GM12865 (cell line): Measurements from ENCODE around the gene RNF215.
A peak's percentile ranks its signal among the peaks of the same experiment; 100 is the strongest.

Experiments used
- DNase-seq: peaks from one replicate; pipeline ENCODE4 v3.0.0; 2010; ENCODE audit warnings: low read depth
- H3K4me3 ChIP-seq: 2 replicates; pipeline ENCODE4 v1.5.1; 2011; ENCODE audit warnings: mild to moderate bottlenecking, low read depth, low read length, control low read depth
- TF ChIP-seq, protein P1 (sequence below): IDR thresholded peaks from 2 replicates; pipeline ENCODE4 v1.5.1; 2011; ENCODE audit warnings: low read length, control low read depth, low read depth, inconsistent platforms; ENCODE audit not compliant: insufficient read depth; ENCODE audit errors: missing control alignments

The RNF215 gene

DNA sequence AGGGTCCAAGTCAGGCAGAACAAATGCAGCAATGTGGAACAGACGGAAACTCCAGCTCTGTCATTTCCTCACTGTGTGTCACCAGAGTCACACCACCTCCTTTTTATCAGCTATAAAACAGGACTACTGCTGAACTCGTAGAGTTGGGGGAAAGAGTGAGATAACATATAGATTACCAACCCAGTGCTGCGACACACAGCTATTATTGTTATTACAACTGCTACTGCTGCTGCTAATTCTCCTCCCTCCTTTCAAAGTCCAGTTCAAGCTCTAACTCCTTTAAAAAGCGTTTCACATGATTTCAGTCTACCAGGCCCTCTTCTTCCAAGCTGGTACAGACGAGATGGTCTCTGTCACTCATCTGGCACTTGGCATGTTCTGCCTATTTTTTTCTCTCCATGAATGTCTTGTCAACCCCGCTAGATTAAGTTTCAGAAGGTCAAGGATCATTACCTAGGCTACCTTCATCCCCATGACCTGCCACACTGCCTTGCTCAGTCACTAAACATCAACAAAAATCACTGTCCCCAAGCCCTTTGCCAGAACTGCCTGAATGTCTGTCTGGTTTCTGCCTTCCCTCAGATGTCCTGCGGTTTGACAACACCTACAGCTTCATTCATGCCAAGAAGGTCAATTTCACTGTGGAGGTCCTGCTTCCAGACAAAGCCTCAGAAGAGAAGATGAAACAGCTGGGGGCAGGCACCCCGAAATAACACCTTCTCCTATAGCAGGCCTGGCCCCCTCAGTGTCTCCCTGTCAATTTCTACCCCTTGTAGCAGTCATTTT lies 34.7 kb upstream of the RNF215 start:
- TF ChIP-seq, protein P1, sequence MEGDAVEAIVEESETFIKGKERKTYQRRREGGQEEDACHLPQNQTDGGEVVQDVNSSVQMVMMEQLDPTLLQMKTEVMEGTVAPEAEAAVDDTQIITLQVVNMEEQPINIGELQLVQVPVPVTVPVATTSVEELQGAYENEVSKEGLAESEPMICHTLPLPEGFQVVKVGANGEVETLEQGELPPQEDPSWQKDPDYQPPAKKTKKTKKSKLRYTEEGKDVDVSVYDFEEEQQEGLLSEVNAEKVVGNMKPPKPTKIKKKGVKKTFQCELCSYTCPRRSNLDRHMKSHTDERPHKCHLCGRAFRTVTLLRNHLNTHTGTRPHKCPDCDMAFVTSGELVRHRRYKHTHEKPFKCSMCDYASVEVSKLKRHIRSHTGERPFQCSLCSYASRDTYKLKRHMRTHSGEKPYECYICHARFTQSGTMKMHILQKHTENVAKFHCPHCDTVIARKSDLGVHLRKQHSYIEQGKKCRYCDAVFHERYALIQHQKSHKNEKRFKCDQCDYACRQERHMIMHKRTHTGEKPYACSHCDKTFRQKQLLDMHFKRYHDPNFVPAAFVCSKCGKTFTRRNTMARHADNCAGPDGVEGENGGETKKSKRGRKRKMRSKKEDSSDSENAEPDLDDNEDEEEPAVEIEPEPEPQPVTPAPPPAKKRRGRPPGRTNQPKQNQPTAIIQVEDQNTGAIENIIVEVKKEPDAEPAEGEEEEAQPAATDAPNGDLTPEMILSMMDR = no peak
- no peak for DNase-seq
- peak overlapping the region; percentile 83 for H3K4me3 ChIP-seq

DNA sequence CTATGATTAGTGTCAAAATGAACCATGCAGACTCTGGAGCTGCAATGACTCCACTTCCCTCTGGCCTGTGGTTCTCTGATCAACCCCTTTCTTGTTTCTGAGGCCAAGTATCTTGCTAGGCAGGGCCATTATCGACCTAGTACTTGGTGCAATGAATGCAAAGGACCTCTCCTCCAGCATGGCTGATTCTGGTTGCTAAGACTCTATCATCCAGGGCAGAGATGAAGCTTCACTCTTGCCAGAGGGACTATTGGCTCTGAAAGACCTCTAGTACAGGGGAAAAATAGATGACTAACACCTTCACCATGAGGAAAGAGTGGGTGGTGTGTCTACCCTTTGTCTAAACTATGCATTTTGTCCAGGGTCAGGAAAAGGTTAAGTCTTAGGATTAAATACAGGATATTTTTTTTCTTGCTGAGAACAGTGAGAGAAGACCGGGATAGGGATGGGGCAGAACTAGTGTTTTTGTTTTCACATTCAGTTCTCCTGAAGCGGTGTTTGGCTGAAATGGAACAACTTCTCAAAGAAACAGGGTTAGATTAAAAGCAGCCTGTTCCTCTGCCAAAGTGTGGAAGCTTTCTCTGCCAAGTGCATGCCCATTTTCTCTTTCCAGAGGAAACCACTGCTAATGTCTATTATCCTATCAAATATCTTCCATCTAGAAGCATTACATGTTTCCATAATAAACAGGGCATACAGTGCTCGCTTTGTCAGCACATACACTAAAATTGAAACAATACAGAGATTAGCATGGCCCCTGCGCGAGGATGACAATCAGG lies 33.3 kb upstream of the RNF215 start:
- H3K4me3 ChIP-seq = no peak overlapping the region
- DNase-seq = no peak
- TF ChIP-seq, protein P1 = no peak

- no peak for DNase-seq
- no peak overlapping the region for H3K4me3 ChIP-seq
- TF ChIP-seq, protein P1 = no peak
Measured at GRCh38 chr22:30416837-30417236, 29.6 kb upstream of the RNF215 start.

- no peak for DNase-seq
- H3K4me3 ChIP-seq = no peak overlapping the region
- TF ChIP-seq, protein P1 = no peak
Measured at GRCh38 chr22:30416403-30416802, 29.2 kb upstream of the RNF215 start.

DNA sequence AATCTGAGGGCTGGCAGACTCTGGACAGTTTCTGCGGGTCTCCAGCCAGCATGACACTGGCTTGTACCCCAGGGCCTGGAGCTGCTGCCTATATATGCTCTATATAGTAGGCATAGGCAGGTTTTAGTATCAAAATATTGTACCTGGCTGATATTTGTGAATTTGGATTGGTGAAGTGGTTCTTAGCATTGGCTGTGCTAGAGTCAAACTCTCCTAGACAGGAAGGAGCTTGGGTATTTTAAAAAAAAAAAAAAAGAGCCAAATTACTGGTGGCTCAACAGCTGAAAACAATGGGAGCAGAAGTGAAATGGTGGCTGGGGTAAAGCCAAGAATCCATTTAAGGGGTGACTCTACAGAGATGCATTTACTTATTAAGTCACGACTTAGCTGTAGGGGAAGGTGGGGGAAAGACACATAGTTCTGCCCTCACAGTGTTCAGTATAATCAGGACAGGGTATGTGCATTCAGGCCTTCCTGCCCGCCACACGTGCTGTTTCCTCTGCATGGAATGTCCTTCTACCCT lies 27.4 kb upstream of the RNF215 start:
- no peak for DNase-seq
- H3K4me3 ChIP-seq = no peak overlapping the region
- TF ChIP-seq, protein P1 = no peak

- TF ChIP-seq, protein P1 = no peak
- no peak for DNase-seq
- H3K4me3 ChIP-seq = no peak overlapping the region
Measured at GRCh38 chr22:30413745-30414524, 26.7 kb upstream of the RNF215 start.
